HG02973 (cell line): ENCODE results near the gene ANKRD11.
"Not testable (repeated sequence)": the region's sequence is repeated elsewhere in the genome, so short reads cannot be mapped to it uniquely, and the experiment has no call there.

ENCODE experiments used
- ATAC-seq: cut with Tn5 transposase; IDR thresholded peaks from one replicate; pipeline ENCODE4 v1.9.1; 2021; ENCODE audit warnings: moderate library complexity; ENCODE audit not compliant: unreplicated experiment

ANKRD11 gene

DNA sequence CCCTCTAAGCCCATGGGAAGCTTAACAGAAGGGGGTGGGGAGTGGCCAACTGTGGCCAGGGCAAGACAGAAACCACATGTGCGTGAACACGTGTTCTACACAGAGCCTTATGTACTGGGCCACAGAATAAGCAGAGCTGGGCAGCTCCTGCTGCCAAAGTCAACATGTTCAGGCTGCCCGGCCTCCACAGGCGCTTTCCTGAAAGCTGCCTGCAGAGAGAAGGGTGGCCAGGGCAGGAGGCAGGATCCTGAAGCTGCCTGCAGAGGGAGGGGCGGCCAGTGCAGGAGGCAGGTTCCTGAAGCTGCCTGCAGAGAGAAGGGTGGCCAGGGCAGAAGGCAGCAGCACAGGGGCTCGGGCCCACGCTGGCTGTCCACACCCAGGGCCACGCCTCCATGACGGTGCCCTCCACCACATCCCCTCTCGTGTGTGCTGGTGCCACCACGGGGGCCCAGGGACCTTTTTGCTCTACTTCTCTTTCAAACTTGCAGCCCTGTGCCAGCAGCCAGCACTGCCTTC lies 79.5 kb downstream of the ANKRD11 start:
- ATAC-seq = no peak

DNA sequence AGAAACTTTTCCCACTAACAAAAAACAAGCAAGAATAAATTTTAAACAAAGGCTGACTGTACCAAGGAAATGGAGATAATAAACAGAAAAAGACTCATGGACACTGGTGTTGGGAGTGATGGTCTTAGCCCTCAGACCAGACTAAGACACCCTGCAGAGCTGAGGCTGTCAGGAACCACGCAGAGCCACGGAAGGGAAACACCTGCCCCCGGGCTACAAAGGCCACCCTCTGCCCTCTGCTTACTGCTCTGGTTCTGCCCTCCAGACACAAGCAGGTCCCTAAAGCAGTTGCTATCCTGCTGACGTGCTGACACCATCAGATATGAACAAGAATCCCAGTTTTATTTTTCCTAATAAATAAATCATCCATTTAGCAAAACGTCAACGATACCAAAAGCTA lies 80.0 kb downstream of the ANKRD11 start:
- ATAC-seq = no peak

DNA sequence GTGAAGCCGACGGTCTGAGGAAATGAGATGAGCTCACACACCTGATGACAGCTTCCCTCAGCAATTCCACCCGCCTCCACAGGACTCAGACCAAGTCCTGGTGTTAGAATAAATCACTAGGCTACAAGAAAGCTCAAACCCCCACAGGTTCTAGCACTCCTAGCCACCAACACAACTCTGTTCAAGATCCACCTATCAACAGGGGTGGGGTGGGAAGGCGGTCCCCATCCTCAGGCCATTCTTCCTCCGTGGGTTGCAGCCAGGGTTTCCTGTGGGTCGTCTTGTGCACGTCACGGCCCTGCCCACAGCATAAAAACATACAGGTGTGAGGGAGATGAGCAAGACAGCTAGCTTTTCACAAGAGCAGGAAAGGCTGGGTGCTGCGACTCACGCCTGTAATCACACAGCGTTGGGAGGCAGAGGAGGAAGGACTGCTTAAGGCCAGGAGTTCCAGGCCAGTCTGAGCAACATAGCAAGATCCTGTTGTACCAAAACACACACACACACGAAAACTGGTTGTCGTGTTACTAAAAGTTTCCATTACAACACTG lies 81.1 kb downstream of the ANKRD11 start:
- no peak for ATAC-seq

DNA sequence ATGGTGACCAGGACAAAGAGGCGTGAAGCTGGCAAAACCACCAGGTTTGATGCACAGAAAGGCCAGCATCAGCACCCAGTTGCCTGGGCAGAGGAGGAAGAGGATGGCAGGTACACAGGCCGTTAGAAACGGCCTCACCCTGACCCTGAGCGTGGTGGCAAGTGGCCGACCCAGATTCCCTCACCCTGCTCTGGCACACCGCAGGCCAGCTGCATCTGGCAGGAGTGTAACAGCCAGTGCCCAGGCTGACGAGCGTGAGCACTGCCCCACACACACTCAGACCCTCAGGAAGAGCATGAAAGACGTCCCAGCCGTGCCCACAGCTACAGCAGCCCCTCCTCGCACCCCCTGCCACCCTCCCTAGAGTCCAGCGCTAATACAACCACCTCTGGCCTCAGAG lies 82.0 kb downstream of the ANKRD11 start:
- ATAC-seq = no peak

DNA sequence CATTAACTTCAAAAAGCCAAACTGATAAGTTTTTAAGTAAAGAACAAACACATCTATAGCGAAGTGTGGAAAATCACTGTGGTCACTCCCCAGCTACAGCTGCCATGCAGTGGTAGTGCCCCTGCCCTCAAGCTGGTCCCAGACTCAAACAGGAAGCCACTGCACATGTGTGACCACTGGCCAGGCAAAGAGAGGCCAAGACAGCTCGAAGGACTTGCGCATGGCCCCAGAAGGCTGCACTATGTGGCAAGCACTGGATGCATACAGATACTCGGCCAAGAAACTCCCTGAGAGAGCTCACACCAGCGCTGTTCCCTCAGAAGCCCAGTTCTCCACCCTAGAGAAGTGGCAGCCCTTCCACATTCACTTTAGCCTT lies 82.4 kb downstream of the ANKRD11 start:
- no peak for ATAC-seq

DNA sequence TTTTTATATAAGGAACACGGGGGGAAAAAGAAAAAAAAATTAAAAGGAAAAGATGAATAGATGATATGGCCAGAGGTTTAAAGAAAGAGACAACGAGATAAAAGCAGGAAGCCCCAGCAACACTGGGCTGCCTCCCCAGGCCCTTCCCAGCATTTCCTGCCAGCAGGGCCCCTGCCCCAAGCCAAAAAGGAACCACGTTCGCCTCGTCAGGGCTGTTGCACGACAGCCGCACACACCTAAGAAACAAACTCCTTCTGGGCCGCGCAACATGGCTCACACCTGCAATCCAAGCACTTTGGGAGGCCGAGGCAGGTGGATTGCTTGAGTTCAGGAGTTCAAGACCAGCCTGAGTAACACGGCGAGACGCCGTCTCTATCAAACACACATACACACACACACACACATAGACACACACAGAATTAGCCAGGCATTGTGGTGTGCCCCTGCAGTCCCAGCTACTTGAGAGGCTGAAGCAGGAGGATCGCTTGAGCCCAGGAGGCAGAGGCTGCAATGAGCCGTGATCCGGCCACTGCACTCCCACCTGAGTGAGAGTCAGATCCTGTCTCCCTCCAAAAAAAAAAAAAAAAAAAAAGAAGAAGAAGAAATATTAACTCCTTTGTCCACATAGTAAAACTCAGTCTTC lies 83.0 kb downstream of the ANKRD11 start:
- no peak for ATAC-seq

DNA sequence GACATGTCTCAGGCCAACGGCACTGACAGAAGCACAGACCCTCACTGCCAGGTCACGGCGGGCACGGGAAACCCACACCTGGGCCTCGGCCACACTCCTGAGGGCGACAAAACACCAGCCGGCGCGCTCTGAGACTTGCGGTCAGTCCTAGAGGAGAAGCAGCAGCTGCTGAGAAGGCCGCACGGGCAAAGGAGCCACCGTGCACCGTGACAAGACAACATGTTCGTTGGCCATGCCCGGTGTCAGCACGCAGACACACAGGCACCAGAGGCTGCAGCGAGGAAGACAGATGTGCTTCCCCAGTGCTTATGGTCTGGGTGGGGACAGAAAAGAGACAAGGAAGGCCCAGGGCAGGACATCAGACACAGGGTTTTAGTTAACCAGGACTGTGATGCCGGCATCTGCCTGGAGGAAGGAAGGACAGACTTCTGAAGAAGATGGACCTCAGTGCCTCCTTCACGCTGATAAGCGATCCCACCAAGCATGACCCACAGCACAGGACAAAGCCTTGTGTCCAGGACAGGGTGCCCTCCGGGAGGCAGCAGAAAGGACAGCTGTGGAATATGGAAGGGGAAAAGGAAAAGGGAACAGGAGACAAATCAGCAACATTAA lies 84.0 kb downstream of the ANKRD11 start:
- ATAC-seq = no peak

DNA sequence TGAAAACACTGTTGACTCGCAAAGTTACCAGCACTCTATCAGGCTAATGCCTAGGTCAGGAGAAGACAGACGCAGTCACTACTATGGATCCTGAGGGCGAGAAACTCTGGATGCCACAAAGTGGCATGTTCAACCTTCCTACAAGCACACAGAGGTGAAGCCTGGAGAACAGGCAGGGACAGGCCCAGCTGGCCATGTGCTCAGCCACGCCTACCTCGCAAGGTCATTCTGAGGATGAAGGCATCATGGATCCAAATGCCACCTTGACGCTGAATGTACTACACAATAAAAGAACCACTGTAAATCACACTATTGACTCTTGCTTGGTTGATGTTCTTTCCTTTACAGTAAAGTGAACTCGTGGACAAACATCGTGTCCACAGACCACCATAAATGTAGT lies 85.8 kb downstream of the ANKRD11 start:
- ATAC-seq = no peak

DNA sequence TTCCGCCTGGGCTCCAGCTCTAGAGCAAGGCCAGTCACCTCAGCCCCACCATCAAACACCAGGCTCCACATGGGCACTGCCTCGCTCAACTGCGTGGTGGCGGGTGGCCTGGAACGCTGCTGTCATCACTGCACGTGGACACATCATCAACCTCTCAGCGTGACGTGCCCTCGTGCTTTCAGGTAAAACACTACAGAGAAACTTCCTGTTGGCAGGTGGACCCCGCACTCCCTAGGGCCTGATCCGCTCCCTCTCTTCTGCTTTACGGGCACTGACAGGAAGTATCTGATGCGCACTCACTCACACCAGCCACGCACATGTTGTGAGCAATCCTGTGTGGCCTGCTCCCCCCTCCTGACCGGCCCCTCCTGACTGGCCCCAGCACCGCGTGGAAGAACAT lies 87.4 kb downstream of the ANKRD11 start:
- ATAC-seq = no peak

DNA sequence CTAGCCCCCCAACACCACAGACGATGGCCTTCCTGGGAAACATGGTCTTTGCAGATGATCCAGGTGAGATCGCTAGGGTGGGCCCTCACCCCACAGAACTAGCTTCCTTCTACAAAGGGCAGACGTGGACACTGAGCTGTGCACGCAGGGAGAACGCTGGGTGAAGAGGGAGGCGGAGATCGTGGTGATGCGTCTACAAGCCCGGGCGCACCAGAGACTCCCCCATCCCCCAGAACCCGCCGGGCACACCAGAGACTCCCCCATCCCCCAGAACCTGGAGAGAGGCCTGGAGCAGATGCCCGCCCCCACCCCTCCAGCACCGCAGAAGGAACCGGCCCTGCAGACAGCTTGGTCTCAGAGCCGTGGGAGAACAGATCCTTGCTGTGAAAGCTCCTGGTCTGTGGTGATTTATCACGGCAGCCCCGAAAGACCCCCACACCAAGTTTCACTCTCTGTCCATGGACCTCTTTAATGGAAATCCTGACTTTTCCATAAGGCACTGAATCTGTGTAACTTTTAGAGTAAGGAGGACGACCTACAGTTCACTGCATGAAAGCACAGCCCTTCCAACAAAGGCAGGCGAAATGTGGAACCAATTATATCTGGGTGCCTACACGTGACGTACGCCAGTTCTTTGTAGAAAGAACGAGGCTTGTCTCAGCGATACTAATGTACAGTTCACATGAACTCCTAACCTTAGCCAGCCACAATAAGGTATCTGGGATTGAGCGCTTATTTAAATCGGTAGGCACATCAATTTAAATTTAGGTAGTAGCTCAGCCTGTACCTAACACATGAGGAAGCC lies 88.5 kb downstream of the ANKRD11 start:
- no peak for ATAC-seq

DNA sequence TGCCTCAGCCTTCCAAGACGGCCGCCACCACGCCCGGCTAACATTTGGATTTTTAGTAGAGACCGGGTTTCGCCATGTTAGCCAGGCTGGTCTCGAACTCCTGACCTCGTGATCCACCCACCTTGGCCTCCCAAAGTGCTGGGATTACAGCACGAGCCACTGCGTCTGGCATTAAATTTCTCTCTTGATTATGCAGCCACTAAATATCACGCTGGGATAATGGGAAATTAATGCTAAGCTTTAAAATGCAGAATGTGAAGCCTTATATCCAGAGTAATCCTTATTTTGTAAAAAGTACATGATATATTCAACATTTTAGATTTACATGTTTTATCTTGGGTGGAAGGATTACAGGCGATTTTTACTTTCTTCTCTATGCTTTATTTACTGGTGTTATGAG lies 89.2 kb downstream of the ANKRD11 start:
- ATAC-seq = no peak

DNA sequence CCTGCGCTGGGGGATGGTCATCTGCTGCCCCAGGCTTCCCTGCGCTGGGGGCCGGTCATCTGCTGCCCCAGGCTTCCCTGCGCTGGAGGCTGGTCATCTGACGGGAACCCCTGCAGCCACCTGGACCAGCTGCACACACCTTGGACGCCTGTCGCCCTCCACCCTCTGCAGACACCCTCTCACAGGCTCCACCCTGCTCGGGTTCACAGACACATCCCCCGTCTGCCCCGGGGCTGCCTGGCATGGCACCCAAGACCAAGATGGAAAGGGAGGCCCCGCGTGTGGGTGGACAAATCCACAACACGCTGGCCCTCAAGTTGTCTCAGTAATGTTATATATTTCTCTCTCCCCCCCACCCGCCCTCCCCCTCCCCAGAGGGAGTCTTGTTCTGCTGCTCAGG lies 89.6 kb downstream of the ANKRD11 start:
- no peak for ATAC-seq

DNA sequence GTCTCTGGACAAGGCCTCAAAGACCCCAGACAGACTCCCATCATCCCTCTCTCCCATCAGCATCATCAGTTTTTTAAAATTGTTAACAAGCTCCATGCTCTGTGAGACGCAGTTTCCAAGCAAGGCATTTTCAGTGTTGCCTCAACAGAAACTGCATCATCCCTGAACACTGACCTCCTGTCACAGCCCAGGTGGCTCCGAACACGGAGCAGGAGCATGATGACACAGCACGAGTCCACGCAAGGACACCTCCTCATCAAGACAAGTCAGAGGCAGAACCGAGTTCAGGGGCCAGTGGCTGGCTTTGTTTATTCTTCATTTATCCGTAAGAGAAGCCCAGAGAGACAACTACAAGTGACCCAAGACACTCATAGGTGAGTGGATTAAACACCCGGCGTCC lies 91.4 kb downstream of the ANKRD11 start:
- no peak for ATAC-seq

DNA sequence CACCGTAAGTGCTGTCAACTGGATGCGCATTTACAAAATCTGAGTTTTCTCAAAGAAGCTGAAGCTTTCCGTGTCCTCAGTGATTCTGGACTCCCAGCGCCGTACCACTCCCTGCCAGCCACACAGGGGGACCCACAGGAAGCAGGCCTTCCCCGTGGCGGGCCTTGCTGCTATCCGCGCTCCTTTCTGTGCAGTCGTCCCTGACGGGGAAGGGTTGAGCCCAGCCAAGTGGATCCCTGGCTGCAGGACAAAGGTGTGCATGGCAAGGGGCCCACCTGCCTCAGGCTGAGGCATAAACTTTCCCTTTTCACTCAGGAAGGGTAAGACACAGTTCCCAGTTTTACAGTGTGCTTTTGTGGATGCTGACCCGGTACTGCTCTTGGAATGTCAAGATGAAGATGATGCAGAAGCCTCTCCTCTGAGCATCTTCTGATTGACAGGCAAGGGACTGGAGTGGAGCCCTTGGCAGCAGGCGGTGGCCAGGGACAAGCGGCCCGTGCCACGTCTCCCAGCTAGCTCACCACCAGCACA lies 93.0 kb downstream of the ANKRD11 start:
- ATAC-seq = no peak

DNA sequence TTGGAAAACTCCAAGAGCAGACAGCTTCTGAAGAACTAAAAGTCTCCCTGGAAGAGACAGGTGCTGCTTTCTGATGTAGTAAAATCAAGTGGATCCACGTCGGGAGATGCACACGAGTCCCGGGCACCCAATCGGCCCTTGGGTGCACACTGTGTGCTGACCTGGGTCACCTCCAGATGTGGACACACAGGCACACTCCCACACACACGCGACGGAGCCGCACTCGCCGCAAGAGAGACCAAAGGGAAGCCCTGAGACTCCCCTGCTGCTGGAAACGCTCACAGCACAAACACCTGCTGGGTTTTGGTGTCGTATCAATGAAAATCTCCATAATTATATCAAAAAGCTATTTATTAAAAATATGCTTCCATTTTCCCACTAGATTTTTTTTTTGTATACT lies 94.2 kb downstream of the ANKRD11 start:
- no peak for ATAC-seq

DNA sequence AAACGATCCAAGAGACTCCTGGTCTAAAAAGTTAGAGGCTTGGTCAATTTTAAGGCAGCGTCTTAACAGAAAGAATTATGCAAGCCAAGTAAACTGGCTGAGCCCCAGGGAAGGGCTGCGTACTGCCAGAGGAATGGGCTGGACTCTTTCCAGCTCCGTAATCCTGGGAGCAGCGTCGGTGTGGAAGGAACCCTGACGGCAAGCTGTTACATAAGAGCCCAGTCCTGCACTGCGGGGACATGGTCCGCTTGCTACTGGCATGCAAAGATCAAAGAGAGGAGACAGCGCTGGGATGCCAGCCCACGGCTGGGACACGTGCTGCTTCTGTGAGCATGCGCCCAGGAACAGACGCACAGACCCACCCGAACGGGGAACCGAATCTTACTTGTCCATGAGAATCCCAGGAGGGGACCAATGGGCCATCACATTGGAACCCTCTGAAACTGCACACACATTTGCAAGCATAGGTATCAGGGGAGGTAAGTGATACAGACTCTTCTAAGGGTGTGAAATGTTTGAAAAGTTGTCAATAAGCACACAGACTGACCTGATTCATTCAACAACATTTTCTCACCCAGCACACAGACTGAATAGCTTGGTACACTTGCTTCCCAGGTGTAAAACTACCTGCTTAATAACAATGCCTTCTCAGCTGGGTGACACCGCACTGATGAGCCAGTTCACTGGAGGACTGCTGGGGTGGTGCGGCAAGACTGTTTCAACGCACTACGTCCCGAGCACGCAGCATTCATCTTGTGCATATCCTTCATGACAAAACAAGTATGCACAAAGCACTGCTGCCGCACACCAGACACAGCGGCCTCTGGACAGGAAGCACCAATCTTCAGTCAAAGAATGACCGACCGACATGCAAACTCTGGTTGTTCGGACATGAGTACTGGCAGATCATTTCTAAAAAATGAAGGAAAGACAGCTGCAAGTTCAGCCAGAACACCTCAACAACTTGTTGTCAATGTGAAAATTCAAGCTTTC lies 94.9 kb downstream of the ANKRD11 start:
- ATAC-seq = no peak

DNA sequence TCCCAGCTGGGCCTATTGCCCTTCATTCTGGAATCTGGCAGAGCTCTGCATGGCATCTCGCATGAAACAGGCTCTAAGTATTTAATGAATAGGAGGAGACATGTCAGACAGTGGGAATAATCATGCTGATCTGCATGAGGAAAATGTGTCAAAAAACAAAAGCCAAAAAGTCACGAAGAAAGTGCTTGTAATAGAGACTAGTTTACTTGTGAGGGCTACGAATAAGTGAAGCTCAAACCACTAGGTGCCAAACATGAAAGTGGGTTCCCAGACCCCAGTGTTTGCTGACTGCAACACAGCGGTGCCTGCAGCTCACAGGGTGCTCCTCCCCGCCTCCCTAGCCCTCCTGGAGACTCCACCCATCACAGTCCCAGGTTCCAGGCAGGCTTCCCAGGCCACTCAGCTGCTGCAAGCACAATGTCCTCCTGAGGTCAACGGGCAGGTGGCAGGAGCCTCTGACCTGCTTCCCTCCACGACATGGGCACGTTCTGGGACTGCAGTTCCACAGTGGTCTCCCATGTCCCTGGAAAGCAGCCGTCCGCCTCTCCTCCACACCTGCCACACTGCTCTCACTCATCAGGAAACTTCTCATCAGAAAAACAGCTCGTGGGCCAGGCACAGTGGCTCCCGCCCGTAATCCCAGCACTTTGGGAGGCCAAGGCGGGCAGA lies 96.5 kb downstream of the ANKRD11 start:
- no peak for ATAC-seq

DNA sequence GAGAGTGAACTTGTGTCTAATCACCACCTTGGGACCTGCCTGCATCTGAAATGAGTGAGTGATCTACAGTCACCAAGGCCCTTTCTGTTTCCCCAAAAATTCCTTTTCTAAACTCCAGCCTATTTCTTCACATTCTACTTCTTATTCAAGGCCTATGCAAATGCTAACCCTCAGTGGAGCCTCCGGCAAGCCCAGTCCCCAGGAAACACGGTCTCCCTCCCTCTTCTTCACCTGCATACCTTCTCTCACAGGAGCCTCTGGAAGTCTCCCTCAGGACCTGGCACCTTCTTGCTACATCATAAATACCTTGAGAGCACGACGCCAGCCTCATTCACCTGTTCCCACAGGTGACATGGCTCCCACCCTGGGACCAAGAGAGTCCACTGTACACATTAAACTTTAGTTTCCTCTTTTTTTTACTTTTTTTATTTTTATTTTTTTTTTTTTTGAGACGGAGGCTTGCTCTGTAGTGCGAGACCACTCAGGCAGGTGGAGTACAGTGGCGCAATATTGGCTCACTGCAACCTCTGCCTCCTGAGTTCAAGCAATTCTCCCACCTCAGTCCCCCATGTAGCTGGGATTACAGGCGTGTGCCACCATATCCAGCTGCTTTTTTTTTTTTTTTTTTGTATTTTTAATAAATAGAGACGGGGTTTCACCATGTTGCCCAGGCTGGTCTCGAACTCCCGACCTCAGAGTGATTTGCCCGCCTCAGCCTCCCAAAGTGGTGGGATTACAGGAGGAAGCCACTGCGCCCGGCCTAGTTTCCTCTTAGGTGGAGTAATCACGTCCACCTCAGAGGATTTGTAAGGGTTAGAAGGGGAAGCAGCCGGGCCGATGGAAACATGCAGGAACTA lies 97.3 kb downstream of the ANKRD11 start:
- no peak for ATAC-seq

DNA sequence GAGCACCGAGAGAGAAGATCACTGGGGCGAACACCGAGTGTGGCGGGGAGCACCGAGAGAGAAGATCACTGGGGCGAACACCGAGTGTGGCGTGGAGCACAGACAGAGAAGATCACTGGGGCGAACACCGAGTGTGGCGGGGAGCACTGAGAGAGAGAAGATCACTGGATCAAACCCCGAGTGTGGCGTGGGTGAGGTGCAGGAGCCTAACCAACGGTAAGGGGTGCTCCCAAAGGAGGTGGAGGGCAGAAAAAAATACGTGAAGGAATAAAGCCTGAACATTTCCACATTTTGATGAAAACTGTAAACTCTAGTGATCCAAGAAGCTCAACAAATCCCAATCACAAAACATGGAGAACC lies 100.2 kb downstream of the ANKRD11 start:
- not testable (repeated sequence) for ATAC-seq
